A673 (cell line): ENCODE results near the gene POM121L2. TPM values are rescaled to one million over a fixed set of nuclear protein-coding genes. Genes with fewer than 3 reads are reported as not detected.

Experiments used
- BruUV-seq: library from RNA; stranded (reverse); fragments of 400-500 nt; replicated peaks from 2 replicates; lab custom pipeline; 2021; lab: Mats Ljungman, UMichigan
- CTCF ChIA-PET: fragments of 300-600 bp; sonication (Branson Sonifier 250); formaldehyde crosslinking; loops from one replicate; lab custom pipeline; 2022; ENCODE audit warnings: antibody characterized with exemption; lab: Charles Lee
- POLR2A ChIA-PET: fragments of 300-600 bp; sonication (Branson Sonifier 250); formaldehyde crosslinking; loops from one replicate; lab custom pipeline; 2022; ENCODE audit warnings: antibody characterized with exemption; ENCODE audit not compliant: low non-redundant PET; lab: Charles Lee
- DNase-seq: peaks from one replicate; pipeline ENCODE4 v3.0.0-alpha.2; 2015; ENCODE audit warnings: low spot score
- H3K27ac ChIP-seq: fragments of 200-600 bp; sonication (generic); 2 replicates; pipeline ENCODE4 v1.5.1; 2016; ENCODE audit warnings: mixed run types, low read depth, mild to moderate bottlenecking, mixed read lengths, antibody characterized with exemption, low read length; ENCODE audit not compliant: poor library complexity, severe bottlenecking
- H3K27me3 ChIP-seq: fragments of 200-600 bp; sonication (generic); replicated peaks from 2 replicates; pipeline ENCODE4 v1.6.1; 2017; ENCODE audit warnings: mixed run types, low read depth, mild to moderate bottlenecking, mixed read lengths, antibody characterized with exemption, low read length; ENCODE audit not compliant: insufficient read depth, poor library complexity
- H3K36me3 ChIP-seq: fragments of 200-600 bp; sonication (generic); 2 replicates; pipeline ENCODE4 v1.6.1; 2016; ENCODE audit warnings: mixed run types, mild to moderate bottlenecking, mixed read lengths, antibody characterized with exemption, low read length; ENCODE audit not compliant: insufficient read depth, poor library complexity, severe bottlenecking
- H3K4me1 ChIP-seq: fragments of 200-600 bp; sonication (generic); 2 replicates; pipeline ENCODE4 v1.6.1; 2017; ENCODE audit warnings: mixed run types, mild to moderate bottlenecking, mixed read lengths, antibody characterized with exemption, low read length; ENCODE audit not compliant: insufficient read depth, poor library complexity, severe bottlenecking
- H3K4me3 ChIP-seq: fragments of 200-600 bp; sonication (generic); 2 replicates; pipeline ENCODE4 v1.5.1; 2016; ENCODE audit warnings: low read depth, mixed run types, mild to moderate bottlenecking, mixed read lengths, low read length; ENCODE audit not compliant: poor library complexity, severe bottlenecking
- H3K9me3 ChIP-seq: fragments of 200-600 bp; sonication (generic); 2 replicates; pipeline ENCODE4 v1.6.1; 2016; ENCODE audit warnings: mixed run types, low read depth, mild to moderate bottlenecking, mixed read lengths, antibody characterized with exemption, low read length; ENCODE audit not compliant: poor library complexity, severe bottlenecking
- CTCF ChIP-seq: fragments of 300-800, 200-600 bp; sonication (generic); conservative IDR thresholded peaks from 2 replicates; pipeline ENCODE4 v1.5.1; 2017; ENCODE audit warnings: low read depth, mild to moderate bottlenecking, antibody characterized with exemption, low read length, moderate library complexity, mixed read lengths
- EZH2 ChIP-seq: fragments of 200-600 bp; sonication (generic); IDR thresholded peaks from 2 replicates; pipeline ENCODE4 v1.6.1; 2017; ENCODE audit warnings: borderline replicate concordance, low read depth, mild to moderate bottlenecking, mixed read lengths, antibody characterized with exemption, low read length; ENCODE audit not compliant: poor library complexity, severe bottlenecking
- intact Hi-C: fragments of 100-400 bp; cut with micrococcal nuclease; formaldehyde crosslinking; loops from one replicate; pipeline ENCODE4 v1.10.0; 2022; ENCODE audit not compliant: unreplicated experiment
- total RNA-seq: library from RNA; stranded (reverse); gene quantifications from 2 replicates; pipeline ENCODE4 v1.2.3, GENCODE V29; 2021

The POM121L2 gene
- total RNA-seq, 1 experiment from 2014 or later = not detected

GRCh38 chr6:27303613-27304272 lies 8.3 kb downstream of the POM121L2 start:
- no TSS peak for BruUV-seq
- intact Hi-C loops = no loop called here
- Histone ChIP-seq H3K27ac (no peak overlapping the region), H3K4me1 (no peaks in the 10 kb centered on the region), H3K27me3 (no peaks in the 10 kb centered on the region), H3K9me3 (no peaks in the 10 kb centered on the region), H3K4me3 (no peak overlapping the region), H3K36me3 (no peaks in the 10 kb centered on the region)
- TF ChIP-seq EZH2 (no peak), CTCF (no peak)
- CTCF ChIA-PET = no interaction called here
- no peak for DNase-seq
- POLR2A ChIA-PET = no interaction called here

GRCh38 chr6:27297857-27298730 lies 14.0 kb downstream of the POM121L2 start:
- H3K27ac ChIP-seq = no peak overlapping the region
- no peaks in the 10 kb centered on the region for H3K27me3 ChIP-seq
- H3K36me3 ChIP-seq = no peaks in the 10 kb centered on the region
- POLR2A ChIA-PET = no interaction called here
- H3K4me3 ChIP-seq = peak overlapping the region; percentile 69
- DNase-seq = peak; percentile 82
- intact Hi-C loops = loop anchor here (5.0 to 10.0 kb wide), 2 partner anchors 179 to 307 kb away; no protein-coding TSS in a partner anchor
- no TSS peak for BruUV-seq
- no peaks in the 10 kb centered on the region for H3K9me3 ChIP-seq
- CTCF ChIA-PET = interaction anchor here (0.5 to 0.6 kb wide), 2 partner anchors 25 to 176 kb away, joined by 3 to 5 read pairs; no protein-coding TSS in a partner anchor
- no peak for TF ChIP-seq CTCF
- TF ChIP-seq EZH2 = no peak
- peaks cover 10% of the 10 kb centered on the region for H3K4me1 ChIP-seq

GRCh38 chr6:27297484-27297856 lies 14.6 kb downstream of the POM121L2 start:
- CTCF ChIA-PET = interaction anchor here (0.6 kb wide), 1 partner anchor 25 kb away, joined by 5 read pairs; no protein-coding TSS in a partner anchor
- POLR2A ChIA-PET = no interaction called here
- peak overlapping the region; percentile 69 for H3K4me3 ChIP-seq
- BruUV-seq = no TSS peak
- H3K27me3 ChIP-seq = no peaks in the 10 kb centered on the region
- no peaks in the 10 kb centered on the region for H3K9me3 ChIP-seq
- TF ChIP-seq EZH2 (no peak), CTCF (no peak)
- no peak for DNase-seq
- H3K36me3 ChIP-seq = no peaks in the 10 kb centered on the region
- peaks cover 10% of the 10 kb centered on the region for H3K4me1 ChIP-seq
- intact Hi-C loops = loop anchor here (5.0 to 10.0 kb wide), 2 partner anchors 180 to 307 kb away; no protein-coding TSS in a partner anchor
- no peak overlapping the region for H3K27ac ChIP-seq
